DMS53 treated with DMSO at 0.1 percent for 48 hours (cell line): ENCODE results near the gene MYBPH.

Experiments used
- DNase-seq: peaks from one replicate; lab custom pipeline; 2025; ENCODE audit not compliant: unreplicated experiment; lab: John Stamatoyannopoulos, UW

MYBPH gene

DNA sequence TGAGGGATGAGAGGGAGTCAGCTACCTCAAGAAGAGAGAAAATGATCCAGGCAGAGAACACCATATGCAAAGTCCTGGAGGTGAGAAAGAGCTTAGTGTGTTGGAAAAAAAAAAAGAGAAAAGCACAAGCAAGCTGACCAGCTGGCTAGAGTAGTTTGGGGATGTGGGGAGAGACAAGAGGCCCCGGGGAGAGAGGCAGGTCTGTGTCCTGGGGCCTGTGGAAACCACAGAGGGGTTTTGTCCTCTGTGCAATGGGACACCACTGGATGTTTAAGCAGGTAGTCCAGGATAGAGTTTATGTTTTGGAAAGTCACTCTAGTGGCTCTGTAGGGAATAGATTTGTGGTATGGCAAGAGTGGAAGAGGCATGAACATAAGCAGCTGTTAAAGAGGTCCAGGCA, 25.3 kb upstream of the MYBPH start:
- DNase-seq, result no peak

DNA sequence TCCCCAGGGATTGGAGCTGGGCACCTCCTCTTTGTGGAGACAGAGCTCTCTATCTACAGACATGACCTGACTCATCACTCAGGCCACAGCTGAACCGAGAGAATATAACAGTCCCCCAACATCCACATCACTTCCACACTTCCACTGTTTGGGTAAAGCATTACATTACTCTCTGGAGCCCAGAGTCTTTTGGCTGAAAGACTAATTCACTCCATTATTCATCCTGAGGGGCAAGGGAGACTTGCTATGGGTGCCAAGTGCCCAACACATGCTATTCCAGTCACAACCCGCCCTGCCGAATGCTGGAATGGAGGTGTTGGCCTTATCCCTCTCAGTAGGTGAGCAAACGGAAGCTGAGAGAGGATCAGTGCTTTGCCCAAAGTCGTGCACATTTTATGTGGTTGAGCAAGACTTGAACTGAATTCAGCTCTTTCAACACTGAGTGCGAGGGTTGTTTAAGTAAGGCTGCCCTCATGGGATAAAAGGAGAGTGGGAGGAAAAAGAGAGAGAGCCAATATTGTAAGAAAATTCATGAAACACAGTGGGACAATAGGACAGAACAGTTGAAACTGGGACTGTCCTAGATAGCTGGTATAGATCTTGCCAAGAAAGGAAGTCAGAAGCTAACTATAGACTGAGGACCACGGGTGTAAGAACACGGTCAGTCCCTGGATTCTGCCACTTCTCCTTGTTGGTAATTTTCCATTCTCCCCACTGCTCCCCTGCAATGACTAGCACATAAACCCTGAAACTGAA, 24.4 kb upstream of the MYBPH start:
- DNase-seq, result no peak

DNA sequence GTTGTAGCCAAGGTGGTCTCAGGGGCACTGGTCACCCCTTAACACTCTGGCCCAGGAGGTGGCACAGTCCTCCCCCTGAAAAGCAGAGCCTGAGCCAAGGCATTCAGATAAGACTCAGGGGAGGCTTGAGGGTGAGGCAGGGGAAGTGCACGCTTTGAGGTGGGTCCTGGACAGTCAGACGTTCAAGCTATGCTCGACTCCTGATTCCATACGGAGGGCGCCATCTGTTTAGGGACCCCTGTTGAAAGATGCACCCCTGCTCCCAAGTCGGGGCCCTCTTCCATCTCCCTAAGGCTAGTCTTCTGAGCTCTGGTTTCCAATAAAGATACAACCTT, 23.8 kb upstream of the MYBPH start:
- DNase-seq, result no peak

DNA sequence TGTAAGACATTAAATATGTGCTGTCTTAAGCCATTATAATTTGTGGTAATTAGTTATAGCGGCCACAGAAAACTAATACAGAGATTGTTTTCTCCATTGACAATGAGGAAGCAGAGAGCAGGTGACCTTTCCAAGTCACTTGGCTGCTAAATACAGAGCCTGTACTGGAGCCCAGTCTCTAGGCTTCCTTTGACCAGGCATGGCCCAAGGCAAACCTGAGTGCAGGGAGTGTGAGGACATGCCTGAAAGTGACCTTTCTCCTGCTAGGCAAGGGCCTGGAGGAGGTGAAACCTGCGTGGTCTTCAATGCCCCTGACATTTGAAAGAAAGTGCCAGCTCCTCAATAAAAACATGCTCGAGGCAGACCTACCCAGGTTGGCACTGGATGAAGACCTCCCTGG, 23.4 kb upstream of the MYBPH start:
- no peak for DNase-seq

DNA sequence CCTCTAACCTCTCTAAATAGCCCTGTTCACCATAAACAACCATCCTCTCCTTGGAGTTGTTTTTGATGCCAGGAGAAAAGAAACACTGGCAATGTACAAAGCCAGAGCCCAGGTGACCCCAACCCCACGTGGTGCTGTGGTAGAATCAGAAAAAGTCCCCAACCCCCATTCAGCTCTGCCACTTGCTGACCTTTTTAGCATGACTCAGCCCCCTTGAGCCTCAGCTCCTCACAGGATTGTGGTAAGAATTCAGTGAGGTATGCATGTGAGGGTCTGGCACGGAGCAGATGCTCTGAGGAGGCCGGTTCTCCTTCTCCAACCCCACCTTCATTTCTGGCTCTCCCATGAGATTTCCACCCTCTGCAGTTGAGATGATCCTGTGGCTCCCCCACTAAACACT, 22.0 kb upstream of the MYBPH start:
- no peak for DNase-seq

DNA sequence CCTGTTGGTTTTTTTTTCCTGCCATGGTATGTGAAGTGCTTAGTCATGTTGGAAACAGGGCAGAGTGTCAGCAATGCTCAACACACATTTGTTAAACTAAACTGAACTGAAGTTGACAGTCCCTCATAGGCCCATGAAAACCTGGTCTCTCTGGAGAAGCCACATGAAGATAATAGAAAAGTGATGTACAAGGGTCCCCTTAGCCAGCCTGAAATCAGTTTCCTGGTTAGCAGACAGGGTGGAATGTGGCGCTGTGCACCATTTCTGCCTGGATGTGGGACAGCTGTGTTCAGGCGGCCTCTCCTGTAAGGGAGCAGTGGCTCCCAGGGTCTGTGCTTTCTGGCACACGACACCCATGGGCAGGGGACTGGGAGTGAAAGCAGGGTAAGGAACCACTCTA, 20.7 kb upstream of the MYBPH start:
- DNase-seq, result no peak

DNA sequence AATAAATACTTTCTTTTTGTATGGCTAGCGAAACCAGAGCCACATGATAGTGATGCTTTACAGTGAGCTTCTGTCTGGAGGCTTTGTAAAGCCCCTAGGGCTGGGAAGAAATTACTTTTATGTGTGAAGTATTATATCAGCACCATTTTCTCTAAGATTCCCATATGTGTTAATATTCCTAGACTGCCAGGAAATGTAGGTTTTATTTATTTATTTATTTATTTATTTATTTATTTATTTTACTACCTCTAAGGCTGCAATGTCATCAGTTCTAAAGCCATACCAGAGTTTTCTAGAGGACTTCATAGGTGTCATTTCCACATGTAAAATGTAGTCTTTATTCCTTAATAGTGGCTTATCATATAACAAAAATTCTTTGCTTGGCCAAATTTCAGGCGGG, 15.3 kb upstream of the MYBPH start:
- DNase-seq, result no peak

DNA sequence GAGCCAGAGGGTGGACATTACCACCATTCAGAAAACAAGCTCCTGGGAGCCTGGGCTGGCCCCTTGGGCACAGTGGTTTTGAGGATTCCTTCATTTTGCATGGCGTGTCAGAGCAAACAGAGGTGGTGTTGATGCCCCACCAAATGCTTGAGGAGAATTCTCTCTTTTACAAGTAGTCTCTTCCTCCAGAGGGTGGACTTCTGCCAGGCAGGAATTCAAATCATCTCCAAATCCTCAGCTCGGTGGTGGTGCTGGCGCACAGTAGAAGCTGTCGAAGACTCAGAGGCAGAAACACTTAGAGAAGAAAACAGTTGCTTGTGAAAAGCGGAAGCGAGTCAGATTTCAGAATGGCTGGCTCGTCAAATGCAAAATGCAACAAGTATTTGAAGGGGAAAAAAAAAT, 14.3 kb upstream of the MYBPH start:
- DNase-seq, result no peak

DNA sequence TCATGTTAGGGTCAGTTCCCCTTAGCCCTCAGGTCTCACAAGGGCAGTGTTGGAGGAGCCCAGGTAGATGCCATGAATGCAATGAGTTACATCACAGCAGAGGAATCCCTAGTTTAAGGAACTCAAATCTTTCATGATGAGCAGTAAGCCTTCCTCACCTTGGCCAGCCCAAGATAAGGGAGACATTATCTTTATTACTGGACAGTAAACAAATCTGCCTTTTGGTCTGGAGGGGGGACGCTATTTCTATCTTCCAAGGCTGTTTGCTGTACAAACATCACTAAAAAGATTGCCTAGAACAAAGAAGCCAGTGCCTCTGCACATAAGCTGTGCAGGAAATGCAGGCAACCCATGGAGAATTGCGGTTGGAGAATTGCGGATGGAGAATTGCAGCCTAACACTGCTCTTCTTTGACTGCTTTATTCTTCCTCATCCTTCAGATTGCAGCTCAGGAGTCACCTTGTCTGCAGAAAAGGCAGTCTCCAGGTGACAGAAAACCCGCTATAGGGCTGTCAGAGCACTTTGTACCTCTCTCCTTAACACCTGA, 13.1 kb upstream of the MYBPH start:
- no peak for DNase-seq

DNA sequence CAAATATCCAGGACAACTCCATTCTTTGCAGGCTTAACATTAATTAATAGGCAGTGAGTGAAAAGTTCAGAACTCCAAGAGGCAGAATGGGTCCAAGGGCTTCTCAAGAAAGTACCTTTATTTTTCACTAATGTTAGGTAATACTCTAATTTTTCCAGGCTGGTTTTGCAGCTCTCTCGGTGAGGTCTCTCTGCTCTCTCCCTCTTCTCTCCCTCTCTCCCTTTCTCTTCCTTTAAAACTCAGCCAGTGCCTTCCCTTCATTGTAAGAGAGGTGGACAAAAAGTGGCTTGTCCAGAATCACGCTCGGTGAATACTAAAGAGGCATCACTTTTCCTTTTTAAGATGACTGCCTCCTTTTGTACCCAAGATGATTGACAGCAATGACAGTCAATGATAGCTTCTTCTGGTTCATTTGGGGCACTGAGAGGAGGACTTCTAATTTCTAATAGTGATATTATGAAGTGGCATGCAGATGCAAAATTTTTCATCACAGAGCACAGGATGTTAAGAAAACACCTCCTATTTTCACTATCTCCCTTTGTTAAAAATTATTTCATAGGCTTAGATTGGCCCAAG, 12.2 kb upstream of the MYBPH start:
- DNase-seq, result no peak

DNA sequence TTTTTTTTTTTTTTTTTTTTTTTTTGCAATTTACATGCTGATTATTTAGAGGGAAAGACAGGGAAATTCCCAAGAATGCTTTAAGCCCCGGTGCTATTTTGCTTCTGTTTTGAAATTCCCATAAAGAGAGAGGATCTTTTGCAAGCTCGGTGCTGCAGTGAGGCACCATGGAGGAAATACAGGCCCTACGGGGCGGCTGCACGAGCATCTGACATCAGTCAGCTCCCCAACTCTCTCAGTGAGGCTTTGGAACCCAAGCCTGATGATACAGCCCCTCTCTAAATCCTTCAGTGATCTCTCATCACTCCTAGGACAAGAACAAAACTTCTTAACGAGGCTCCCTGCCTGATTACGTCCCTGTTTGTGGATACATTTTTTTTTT, 11.7 kb upstream of the MYBPH start:
- DNase-seq, result no peak

DNA sequence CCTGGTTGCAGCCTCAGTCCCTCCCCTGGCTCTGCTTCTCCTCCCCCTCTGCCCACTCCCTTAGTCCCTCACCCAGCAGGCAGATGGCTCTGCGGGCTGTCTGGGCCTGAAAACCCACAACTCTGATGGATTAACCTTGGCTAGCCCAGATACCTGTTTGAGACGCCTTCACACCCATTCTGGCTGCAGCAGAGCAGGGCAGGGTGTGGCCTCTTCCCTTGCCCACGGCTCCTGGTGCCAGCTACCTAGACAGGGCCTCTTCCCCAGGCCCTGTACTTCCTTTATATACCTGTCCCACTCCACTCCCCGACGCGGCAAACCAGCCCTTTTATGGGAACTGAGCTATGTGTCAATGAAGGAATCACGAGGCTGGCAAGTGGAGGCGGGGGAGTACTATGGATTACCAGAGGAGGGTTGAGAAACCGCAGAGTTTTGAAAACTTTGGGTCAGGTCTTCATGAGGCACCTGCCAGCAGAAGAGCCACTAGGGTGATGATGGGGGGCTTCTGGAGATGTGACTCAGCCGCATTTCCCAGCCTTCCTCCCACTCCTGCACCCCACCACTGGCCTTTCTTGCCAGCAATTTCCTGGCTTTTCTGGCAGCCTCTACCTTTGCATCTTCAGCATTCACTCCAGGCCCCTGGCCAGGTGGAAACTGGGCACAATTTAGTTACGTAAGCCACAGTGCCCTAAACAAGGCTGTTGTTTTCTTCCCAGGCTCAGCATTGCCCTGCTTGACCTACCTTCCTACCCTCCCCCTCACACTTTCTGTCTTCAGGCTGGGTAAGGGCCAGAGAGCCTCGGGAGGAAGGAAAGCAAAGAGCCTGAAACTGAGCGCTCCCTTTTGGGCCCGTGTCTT, 11.0 kb upstream of the MYBPH start, which contains the start of gene CHI3L1:
Gene CHI3L1, minus strand, starts transcription at position 259 of the 858 bp plus-strand sequence. Its CDS starts 81 bp downstream, at position 178.
- DNase-seq, result no peak

DNA sequence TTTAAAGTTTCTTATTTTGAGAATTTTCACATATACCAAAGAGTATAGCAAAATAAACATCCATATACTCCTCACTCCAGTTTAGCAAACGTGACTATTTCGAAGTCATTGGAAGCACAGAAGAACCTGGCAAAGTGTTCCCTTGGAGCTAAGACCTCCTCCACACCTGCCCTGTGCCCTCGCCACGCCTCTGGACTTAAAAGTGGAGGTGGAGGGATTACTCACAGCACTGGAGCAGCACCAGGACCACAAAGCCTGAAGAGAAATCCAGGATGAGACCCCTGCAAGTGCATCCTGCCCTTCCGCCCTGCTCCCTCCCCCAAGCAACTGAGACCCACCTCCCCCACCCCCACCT, 10.4 kb upstream of the MYBPH start:
- DNase-seq, result no peak

DNA sequence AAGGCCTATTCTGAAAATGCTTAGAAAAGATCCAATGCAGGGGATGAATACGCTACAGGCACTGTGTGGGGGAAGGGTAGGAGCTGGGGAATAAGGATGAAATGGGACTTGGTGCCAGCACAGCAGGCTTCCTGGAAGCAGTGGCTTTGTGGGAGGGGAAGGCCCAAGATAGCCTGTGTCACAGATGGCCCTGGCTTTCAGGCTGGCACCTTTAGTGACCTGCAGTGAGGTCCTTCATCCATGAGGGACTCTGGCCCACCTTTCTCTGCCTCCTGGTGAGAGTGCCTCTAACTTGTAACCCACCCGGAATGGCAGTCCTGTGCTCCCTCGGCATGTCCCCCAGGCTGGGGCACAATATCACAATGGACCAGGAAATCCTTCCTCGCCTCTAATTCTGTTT, 10.0 kb upstream of the MYBPH start:
- no peak for DNase-seq

DNA sequence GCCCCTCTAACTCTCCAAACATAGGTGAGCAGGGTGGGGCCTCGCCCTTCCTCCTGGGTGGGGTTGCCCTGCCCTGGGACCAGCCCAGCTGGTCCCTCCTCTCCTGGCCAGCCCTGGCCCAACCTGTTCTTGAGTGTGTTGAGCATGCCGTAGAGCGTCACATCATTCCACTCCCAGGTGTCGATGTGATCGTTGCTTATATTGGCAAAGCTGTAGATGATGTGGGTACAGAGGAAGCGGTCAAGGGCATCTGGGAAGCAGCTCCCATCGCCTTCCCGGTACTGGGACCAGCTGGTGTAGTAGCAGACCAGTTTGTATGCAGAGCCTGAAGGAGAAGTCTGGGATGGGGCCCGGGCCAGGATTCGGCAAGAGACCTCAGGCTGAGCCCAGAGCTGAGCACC, 9.4 kb upstream of the MYBPH start:
- no peak for DNase-seq

DNA sequence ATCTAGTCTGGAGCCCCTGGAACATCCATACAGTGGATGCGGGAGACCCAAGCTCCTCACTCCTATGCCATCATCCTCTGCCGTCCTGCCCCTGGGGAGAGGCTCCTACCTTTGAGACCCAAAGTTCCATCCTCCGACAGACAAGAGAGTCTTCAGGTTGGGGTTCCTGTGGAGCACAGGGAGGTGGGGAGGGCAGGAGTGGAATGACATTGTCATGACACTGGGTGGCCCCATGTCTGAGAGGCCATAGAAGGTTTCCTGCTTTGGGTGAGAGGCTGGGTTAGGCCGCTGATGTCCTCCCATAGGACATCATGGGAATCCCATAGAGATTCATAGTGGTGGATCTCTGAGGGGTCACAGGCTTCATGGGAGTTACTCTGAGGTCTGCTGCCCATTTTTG, 8.8 kb upstream of the MYBPH start:
- no peak for DNase-seq

DNA sequence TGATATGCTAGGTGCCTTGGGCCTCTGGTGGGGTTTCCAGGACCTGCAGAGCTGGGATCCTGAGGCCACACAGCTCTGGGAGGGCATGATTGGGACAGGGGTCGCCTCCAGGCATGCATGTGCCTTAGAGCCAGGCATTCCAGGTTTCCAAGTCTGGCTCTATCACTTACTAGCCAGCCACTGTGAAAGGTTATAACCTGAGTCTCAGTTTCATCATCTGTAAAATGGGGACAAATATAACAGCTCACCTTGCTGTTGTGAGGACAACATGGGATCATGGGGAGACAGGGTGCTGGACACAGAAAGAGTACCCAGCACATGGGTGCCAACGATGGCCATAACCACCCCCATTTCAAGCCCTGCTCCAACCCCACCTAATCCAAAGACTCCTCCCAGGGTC, 8.2 kb upstream of the MYBPH start:
- DNase-seq, result no peak

DNA sequence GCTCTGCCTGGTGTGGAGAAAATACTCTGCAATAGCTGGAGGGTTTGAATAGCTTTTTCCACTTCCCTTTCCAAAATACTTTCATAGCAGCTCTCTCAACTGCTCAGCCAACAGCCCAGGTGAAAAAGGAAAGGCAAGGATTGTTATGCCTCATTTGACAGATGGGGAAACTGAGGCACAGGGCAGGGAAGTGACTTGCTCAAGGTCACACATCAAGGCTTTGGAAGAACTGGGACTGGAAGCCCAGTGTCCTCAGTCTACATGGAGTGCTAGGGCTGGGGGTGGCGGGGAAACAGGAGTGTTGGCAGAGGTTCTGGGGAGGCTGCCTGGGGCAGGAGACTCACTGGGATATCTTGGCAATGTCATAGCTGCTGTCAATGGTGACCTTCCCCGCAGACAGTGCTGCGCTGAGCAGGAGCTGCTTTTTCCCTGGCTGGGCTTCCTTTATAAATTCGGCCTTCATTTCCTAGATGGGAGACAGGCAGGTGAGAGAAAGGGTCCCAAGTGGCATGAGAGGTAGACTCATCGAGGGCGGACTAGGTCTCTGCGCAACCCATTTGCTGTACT, 6.8 kb upstream of the MYBPH start:
- DNase-seq, result no peak

DNA sequence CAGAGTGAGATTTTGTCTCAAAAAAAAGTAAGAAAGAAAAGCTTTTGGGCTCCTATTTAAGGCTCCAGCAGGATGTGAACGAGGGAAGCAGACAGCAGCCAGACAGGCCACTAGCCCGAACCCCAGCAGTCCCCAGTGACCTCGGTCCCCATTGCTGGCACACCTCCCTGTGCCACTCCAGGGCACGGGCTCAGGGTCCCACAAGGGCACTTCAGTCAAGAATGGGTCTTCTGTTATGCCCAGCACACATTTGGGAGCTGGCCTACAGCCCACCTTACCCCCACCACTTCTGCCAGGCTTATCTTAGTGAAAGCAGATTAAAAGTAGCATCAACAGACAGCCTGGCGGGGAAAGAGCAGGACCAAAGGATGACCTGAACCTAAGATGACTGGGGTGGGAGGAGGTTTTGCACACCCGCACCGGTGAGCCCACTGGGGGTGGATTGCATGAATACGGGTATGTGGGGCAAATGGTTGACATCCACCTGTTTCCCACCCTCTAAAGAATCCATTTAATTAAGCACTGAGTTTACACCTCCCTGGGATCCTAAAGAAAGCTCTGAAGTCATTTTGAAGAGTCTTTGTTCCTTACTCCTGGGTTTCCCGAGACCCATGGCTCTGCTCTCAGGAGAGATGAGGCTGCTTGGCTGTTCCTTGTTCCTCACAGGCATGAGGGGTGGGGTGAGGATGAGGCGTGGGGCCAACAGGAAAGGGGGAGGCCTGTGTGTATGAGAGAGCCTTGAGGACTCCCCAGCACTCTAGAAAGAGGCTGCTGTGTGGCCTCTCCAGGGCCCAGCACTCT, 6.2 kb upstream of the MYBPH start:
- no peak for DNase-seq

DNA sequence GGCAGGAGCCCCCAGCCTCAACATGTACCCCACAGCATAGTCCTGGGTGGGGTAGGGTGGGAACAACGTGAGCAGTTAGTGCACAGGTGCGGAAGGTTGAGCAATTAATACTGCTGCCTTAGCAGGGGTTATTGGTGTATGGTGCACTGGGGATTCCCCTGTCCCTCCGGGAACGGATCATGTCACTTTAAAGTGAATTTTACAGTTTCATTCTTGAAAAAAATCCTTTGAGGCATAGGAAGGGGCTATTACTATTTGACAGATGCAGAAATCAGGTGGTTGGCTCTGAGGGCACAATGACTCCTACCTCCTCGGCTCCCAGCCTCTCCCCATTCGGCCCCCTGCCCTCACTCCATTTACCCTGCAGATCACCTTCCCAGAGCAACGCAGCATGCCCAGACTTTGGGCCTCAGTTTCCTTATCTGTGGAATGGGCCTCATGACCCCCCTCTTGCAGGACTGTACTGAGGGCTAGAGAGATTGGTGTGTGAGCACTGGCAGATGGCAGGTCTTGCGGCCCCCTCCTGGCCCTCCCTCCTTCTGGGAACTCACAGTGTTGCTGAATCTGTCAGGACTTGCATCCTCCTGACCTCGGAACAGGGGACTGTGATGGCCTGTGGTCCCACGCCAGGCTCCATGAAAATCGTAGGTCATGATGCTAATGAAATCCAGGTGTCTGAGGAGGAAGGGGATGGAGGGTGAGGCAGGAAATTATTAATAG, 5.1 kb upstream of the MYBPH start:
- DNase-seq, result no peak
